Measurements from ENCODE around the gene SLC30A9.

Gene SLC30A9

GRCh38 chr4:42008011-42008786, 17.9 kb downstream of the SLC30A9 start:
- DNase-seq: no peak

GRCh38 chr4:42015438-42015837, 25.1 kb downstream of the SLC30A9 start:
- DNase-seq: no peak

- no peak for DNase-seq
Observed at GRCh38 chr4:42018451-42018850, 28.1 kb downstream of the SLC30A9 start.

GRCh38 chr4:42048394-42048793, 58.1 kb downstream of the SLC30A9 start:
- DNase-seq: no peak

- no peak for DNase-seq
Observed at GRCh38 chr4:42050516-42051249, 60.4 kb downstream of the SLC30A9 start.

GRCh38 chr4:42066402-42066801, 76.1 kb downstream of the SLC30A9 start:
- DNase-seq: no peak

GRCh38 chr4:42067264-42067663, 76.9 kb downstream of the SLC30A9 start:
- no peak for DNase-seq

- DNase-seq: no peak
Observed at GRCh38 chr4:42070463-42070862, 80.1 kb downstream of the SLC30A9 start.

GRCh38 chr4:42074294-42074693, 84.0 kb downstream of the SLC30A9 start:
- no peak for DNase-seq

- no peak for DNase-seq
Observed at GRCh38 chr4:42078184-42078801, 88.0 kb downstream of the SLC30A9 start.

- DNase-seq: no peak
Observed at GRCh38 chr4:42080306-42080705, 90.0 kb downstream of the SLC30A9 start.

GRCh38 chr4:42083816-42084215, 93.5 kb downstream of the SLC30A9 start:
- DNase-seq: no peak

GRCh38 chr4:42088386-42088785, 98.1 kb downstream of the SLC30A9 start:
- DNase-seq: no peak

GRCh38 chr4:42101446-42101975, 111.2 kb downstream of the SLC30A9 start:
- DNase-seq: no peak

GRCh38 chr4:42104521-42104920, 114.2 kb downstream of the SLC30A9 start:
- DNase-seq: no peak

- no peak for DNase-seq
Observed at GRCh38 chr4:42112846-42113245, 122.5 kb downstream of the SLC30A9 start.

GRCh38 chr4:42119886-42120285, 129.6 kb downstream of the SLC30A9 start:
- DNase-seq: no peak

GRCh38 chr4:42122237-42122636, 131.9 kb downstream of the SLC30A9 start:
- no peak for DNase-seq

GRCh38 chr4:42123071-42123644, 132.8 kb downstream of the SLC30A9 start:
- DNase-seq: no peak

- DNase-seq: no peak
Observed at GRCh38 chr4:42132099-42132498, 141.8 kb downstream of the SLC30A9 start.

GRCh38 chr4:42133006-42133405, 142.7 kb downstream of the SLC30A9 start:
- no peak for DNase-seq

GRCh38 chr4:42136371-42136770, 146.0 kb downstream of the SLC30A9 start:
- DNase-seq: no peak

Measured in hippocampal formation (tissue), 2 donors.